ENCODE results near the gene EFCAB13.
A peak's percentile ranks its signal among the peaks of the same experiment; 100 is the strongest.

Gene EFCAB13

GRCh38 chr17:47295037-47295873 lies 28.5 kb upstream of the EFCAB13 start:
- DNase-seq, result no peak

GRCh38 chr17:47295874-47296255 lies 27.9 kb upstream of the EFCAB13 start:
- no peak for DNase-seq

- no peak for DNase-seq
These were observed 25.9 kb upstream of the EFCAB13 start for GRCh38 chr17:47297661-47298400.

- no peak for DNase-seq
These were observed 25.0 kb upstream of the EFCAB13 start for GRCh38 chr17:47298712-47299111.

- DNase-seq, result no peak
These were observed 24.4 kb upstream of the EFCAB13 start for GRCh38 chr17:47299239-47299910.

GRCh38 chr17:47300718-47301117 lies 23.0 kb upstream of the EFCAB13 start:
- DNase-seq, result no peak

GRCh38 chr17:47301161-47301560 lies 22.6 kb upstream of the EFCAB13 start:
- DNase-seq, result no peak

- DNase-seq, result no peak
These were observed 21.9 kb upstream of the EFCAB13 start for GRCh38 chr17:47301831-47302230.

GRCh38 chr17:47304186-47304585 lies 19.6 kb upstream of the EFCAB13 start:
- DNase-seq, result no peak

GRCh38 chr17:47305302-47305923 lies 18.3 kb upstream of the EFCAB13 start:
- no peak for DNase-seq

- DNase-seq, result no peak
These were observed 13.5 kb upstream of the EFCAB13 start for GRCh38 chr17:47310186-47310733.

GRCh38 chr17:47311420-47311819 lies 12.3 kb upstream of the EFCAB13 start:
- no peak for DNase-seq

- peak; percentile 42 for DNase-seq
These were observed 8.1 kb upstream of the EFCAB13 start for GRCh38 chr17:47315451-47316266.

- no peak for DNase-seq
These were observed 7.4 kb upstream of the EFCAB13 start for GRCh38 chr17:47316311-47316710.

- no peak for DNase-seq
These were observed 6.6 kb upstream of the EFCAB13 start for GRCh38 chr17:47317119-47317518.

GRCh38 chr17:47318197-47318918 lies 5.4 kb upstream of the EFCAB13 start:
- DNase-seq, result no peak

GRCh38 chr17:47320879-47321502 lies 2.8 kb upstream of the EFCAB13 start:
- no peak for DNase-seq

GRCh38 chr17:47324224-47325020 lies 667 bp downstream of the EFCAB13 start:
- DNase-seq, result peak; percentile 65

GRCh38 chr17:47325176-47325575 lies 1.4 kb downstream of the EFCAB13 start:
- no peak for DNase-seq

GRCh38 chr17:47330548-47330947 lies 6.8 kb downstream of the EFCAB13 start:
- no peak for DNase-seq

Measured in NCI-H1105 (cell line).